Measurements from ENCODE around the gene BTLA.
"Not testable (repeated sequence)": the region's sequence is repeated elsewhere in the genome, so short reads cannot be mapped to it uniquely, and the experiment has no call there.

Gene BTLA

DNA sequence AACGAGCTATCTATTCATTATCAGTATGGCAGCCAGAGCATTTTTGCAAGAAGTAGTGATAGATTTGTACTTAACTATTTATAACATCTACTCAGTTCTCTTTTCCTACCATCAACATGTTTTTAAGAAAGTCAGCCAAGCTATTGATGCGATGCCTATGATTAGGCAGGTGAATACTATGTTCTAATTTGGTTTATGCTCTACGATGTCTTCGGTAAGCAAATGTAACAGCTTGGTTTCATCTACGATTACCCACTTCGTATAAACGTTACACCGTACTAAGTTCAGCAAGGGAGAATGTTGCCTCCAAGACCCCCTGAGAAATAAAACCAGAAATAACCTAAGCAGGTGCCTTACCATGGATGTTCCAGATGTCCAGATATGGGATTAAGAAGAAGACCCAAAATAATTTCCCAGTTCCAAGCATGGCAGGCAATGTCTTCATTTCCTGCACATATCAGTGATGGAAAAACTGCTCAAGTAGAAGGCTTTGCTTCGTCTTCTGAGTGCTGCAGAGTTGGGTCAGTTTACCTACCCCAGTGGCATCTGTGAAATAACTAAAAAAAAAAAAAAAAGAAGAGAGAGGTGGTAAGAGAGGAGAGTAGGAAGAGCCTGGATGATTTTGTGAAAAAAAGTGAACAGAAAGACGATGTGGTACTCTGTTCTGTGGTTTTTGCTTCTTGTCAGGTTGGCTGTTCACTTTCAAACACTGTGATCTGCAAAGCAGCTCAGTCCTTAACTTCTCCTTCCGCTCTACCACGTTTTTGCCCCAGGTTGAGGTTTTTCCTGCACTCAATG lies at the start of gene BTLA:
Gene BTLA (minus strand): TSS at position 559 of the 798 bp plus-strand sequence. CDS start 114 bp downstream, at position 445.
- TF ChIP-seq, protein P1, sequence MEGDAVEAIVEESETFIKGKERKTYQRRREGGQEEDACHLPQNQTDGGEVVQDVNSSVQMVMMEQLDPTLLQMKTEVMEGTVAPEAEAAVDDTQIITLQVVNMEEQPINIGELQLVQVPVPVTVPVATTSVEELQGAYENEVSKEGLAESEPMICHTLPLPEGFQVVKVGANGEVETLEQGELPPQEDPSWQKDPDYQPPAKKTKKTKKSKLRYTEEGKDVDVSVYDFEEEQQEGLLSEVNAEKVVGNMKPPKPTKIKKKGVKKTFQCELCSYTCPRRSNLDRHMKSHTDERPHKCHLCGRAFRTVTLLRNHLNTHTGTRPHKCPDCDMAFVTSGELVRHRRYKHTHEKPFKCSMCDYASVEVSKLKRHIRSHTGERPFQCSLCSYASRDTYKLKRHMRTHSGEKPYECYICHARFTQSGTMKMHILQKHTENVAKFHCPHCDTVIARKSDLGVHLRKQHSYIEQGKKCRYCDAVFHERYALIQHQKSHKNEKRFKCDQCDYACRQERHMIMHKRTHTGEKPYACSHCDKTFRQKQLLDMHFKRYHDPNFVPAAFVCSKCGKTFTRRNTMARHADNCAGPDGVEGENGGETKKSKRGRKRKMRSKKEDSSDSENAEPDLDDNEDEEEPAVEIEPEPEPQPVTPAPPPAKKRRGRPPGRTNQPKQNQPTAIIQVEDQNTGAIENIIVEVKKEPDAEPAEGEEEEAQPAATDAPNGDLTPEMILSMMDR (IDR thresholded peaks at IDR 0.05; ENCODE audit: low read depth, low read length, missing control alignments): no peak
- DNase-seq (ENCODE audit: extremely low read depth, low read depth): no peak
- no peak within 1 kb of the TSS for H3K4me3 ChIP-seq (replicated peaks; ENCODE audit: low read depth, low read length)

- no peak for DNase-seq (ENCODE audit: extremely low read depth, low read depth)
- H3K4me3 ChIP-seq (replicated peaks; ENCODE audit: low read depth, low read length): no peak overlapping the region
- TF ChIP-seq, protein P1 (IDR thresholded peaks at IDR 0.05; ENCODE audit: low read depth, low read length, missing control alignments): no peak
Measured at GRCh38 chr3:112546216-112546759, 47.0 kb upstream of the BTLA start.

DNA sequence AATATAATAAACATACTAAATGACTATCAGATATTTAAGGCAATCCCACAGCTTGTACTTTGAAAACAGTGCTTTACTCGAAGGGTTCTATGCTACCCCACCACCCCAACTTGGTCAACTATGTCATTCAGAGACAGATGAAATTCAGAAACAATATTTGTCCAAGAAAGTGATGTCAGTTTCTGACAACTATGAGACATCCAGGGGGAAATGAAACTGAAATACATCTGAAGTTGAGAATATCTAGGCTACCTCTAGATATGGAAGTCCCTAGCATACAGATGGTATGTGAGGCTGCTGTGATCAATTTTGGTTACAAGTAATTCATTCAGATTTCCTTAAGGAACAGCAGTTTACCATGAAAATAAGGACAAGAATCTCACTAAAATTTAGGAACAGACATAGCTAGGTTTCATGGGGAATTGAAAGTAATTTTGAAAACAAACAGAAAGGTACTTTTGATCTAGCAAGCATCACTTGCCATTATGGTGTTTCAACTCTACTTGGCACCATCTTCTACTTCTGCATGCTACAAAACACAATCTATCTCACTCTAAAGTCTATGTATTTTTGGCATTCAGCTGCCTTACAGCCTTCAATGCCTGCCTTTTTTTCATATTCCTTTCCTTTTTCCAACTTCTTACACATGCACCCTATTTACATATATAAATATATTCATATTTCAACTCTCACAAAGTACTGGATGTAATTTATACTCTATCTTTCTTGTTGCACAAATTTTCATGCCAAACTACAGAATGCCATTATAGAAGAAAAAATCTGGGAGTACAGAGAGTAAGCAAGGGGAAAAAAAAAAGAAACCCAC lies 40.8 kb upstream of the BTLA start:
- TF ChIP-seq, protein P1 (IDR thresholded peaks at IDR 0.05; ENCODE audit: low read depth, low read length, missing control alignments): no peak
- H3K4me3 ChIP-seq (replicated peaks; ENCODE audit: low read depth, low read length): no peak overlapping the region
- DNase-seq (ENCODE audit: extremely low read depth, low read depth): no peak

DNA sequence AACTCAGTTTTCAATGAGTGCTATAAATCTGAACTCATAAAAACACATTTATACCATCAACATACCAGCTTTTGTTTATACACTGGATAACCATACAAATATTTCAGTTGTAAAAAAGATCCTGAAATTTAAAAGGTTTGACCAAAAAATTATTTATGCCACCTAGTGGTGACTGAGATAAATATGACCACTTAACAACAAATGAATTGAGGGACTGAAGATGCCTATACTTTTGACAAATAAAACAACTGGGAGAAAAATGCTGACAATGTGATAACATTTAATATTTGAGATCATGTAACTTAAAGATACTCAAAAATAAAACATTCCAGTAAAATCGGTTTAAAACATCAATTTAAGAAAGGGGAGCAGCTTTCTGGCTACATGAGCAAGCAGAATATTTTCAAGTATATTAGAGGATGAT lies 32.1 kb upstream of the BTLA start:
- TF ChIP-seq, protein P1 (IDR thresholded peaks at IDR 0.05; ENCODE audit: low read depth, low read length, missing control alignments): peak; percentile 15
- DNase-seq (ENCODE audit: extremely low read depth, low read depth): no peak

DNA sequence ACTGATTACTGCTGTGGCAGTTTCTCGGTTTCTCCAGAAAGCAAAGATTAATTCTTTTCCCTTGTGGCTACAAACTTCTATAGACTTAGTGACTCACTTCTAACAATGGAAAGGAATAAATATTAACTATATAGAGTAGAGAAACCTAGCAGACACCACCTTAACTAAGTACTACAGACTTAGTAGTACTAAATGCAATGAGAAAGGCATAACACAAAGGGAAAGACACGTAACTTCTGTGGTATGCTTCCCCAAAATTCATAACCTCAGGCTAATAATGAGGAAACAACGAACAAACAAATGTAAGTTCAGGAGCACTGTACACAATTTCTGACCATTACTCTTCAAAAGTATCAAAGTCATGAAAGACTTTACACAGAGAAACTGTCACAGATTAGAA lies 31.3 kb upstream of the BTLA start:
- no peak for DNase-seq (ENCODE audit: extremely low read depth, low read depth)
- H3K4me3 ChIP-seq (replicated peaks; ENCODE audit: low read depth, low read length): no peak overlapping the region
- TF ChIP-seq, protein P1 (IDR thresholded peaks at IDR 0.05; ENCODE audit: low read depth, low read length, missing control alignments): no peak

More for the DNA sequence above, 32.1 kb upstream of the BTLA start:
- H3K4me3 ChIP-seq (replicated peaks; ENCODE audit: low read depth, low read length): no peak overlapping the region

- H3K4me3 ChIP-seq (replicated peaks; ENCODE audit: low read depth, low read length); DNase-seq (ENCODE audit: extremely low read depth, low read depth): not testable (repeated sequence)
Measured at GRCh38 chr3:112524127-112524526, 24.9 kb upstream of the BTLA start.
